ENCODE measurements around the gene UFD1. TPM values are rescaled to one million over a fixed set of nuclear protein-coding genes. Genes with fewer than 3 reads are reported as not detected.

Gene UFD1
- total and polyA plus RNA-seq, 2 of the 13 experiments (the other 11 are each of a cell fraction or from before 2014, with no cell fraction given), result 47.9 to 51.1 TPM

GRCh38 chr22:19431649-19432132, 47.3 kb downstream of the UFD1 start, which contains the start of gene HIRA (continued):
- TF ChIP-seq ZBED4 (CRISPR knock-in tag; IDR thresholded peaks at IDR 0.05; ENCODE audit: borderline replicate concordance), result peak; percentile 91
- TF ChIP-seq ZNF343 (CRISPR knock-in tag; IDR thresholded peaks at IDR 0.05), result peak; percentile 19; the same call in 1 of the 2 replicates
- TF ChIP-seq ZNF225 (CRISPR knock-in tag; IDR thresholded peaks at IDR 0.05), result no peak
- TF ChIP-seq RXRA (CRISPR knock-in tag; IDR thresholded peaks at IDR 0.05), result no peak
- no peak for TF ChIP-seq ZNF251 (CRISPR knock-in tag; IDR thresholded peaks at IDR 0.05)
- TF ChIP-seq ATRX (CRISPR knock-in tag; IDR thresholded peaks at IDR 0.05; ENCODE audit: borderline replicate concordance), result no peak
- no peak for TF ChIP-seq CSRNP1 (CRISPR knock-in tag; IDR thresholded peaks at IDR 0.05)
- TF ChIP-seq, protein P1, sequence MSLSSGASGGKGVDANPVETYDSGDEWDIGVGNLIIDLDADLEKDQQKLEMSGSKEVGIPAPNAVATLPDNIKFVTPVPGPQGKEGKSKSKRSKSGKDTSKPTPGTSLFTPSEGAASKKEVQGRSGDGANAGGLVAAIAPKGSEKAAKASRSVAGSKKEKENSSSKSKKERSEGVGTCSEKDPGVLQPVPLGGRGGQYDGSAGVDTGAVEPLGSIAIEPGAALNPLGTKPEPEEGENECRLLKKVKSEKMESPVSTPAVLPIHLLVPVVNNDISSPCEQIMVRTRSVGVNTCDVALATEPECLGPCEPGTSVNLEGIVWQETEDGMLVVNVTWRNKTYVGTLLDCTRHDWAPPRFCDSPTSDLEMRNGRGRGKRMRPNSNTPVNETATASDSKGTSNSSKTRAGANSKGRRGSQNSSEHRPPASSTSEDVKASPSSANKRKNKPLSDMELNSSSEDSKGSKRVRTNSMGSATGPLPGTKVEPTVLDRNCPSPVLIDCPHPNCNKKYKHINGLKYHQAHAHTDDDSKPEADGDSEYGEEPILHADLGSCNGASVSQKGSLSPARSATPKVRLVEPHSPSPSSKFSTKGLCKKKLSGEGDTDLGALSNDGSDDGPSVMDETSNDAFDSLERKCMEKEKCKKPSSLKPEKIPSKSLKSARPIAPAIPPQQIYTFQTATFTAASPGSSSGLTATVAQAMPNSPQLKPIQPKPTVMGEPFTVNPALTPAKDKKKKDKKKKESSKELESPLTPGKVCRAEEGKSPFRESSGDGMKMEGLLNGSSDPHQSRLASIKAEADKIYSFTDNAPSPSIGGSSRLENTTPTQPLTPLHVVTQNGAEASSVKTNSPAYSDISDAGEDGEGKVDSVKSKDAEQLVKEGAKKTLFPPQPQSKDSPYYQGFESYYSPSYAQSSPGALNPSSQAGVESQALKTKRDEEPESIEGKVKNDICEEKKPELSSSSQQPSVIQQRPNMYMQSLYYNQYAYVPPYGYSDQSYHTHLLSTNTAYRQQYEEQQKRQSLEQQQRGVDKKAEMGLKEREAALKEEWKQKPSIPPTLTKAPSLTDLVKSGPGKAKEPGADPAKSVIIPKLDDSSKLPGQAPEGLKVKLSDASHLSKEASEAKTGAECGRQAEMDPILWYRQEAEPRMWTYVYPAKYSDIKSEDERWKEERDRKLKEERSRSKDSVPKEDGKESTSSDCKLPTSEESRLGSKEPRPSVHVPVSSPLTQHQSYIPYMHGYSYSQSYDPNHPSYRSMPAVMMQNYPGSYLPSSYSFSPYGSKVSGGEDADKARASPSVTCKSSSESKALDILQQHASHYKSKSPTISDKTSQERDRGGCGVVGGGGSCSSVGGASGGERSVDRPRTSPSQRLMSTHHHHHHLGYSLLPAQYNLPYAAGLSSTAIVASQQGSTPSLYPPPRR (CRISPR knock-in tag; IDR thresholded peaks at IDR 0.05; ENCODE audit: borderline replicate concordance), result no peak
- TF ChIP-seq PHB2 (IDR thresholded peaks at IDR 0.05; ENCODE audit: partially characterized antibody), result no peak
- TF ChIP-seq HNRNPK (IDR thresholded peaks at IDR 0.05; ENCODE audit: low read depth, low read length, poor library complexity, severe bottlenecking), result peak; percentile 18
- TF ChIP-seq BCL6 (CRISPR knock-in tag; IDR thresholded peaks at IDR 0.05), result no peak
- TF ChIP-seq BATF2 (CRISPR knock-in tag; IDR thresholded peaks at IDR 0.05), result peak; percentile 19; the same call in 1 of the 2 replicates
- 0 out of 2 replicates have a peak, but pooled peaks have one; percentile 13 for TF ChIP-seq ZNF256 (CRISPR knock-in tag; conservative IDR thresholded peaks at IDR 0.05)
- TF ChIP-seq, protein P2, sequence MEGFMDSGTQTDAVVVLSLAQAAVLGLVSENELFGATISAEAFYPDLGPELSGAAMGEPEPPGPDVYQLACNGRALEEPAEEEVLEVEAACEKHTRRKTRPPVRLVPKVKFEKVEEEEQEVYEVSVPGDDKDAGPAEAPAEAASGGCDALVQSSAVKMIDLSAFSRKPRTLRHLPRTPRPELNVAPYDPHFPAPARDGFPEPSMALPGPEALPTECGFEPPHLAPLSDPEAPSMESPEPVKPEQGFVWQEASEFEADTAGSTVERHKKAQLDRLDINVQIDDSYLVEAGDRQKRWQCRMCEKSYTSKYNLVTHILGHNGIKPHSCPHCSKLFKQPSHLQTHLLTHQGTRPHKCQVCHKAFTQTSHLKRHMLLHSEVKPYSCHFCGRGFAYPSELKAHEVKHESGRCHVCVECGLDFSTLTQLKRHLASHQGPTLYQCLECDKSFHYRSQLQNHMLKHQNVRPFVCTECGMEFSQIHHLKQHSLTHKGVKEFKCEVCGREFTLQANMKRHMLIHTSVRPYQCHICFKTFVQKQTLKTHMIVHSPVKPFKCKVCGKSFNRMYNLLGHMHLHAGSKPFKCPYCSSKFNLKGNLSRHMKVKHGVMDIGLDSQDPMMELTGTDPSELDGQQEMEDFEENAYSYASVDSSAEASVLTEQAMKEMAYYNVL (CRISPR knock-in tag; IDR thresholded peaks at IDR 0.05; ENCODE audit: borderline replicate concordance), result no peak
- no peak for TF ChIP-seq THAP8 (CRISPR knock-in tag; IDR thresholded peaks at IDR 0.05; ENCODE audit: borderline replicate concordance)

Data from HepG2 (cell line).